HG03097 (cell line): ENCODE measurements around the gene ATP1B1.
"Not testable (repeated sequence)": the region's sequence is repeated elsewhere in the genome, so short reads cannot be mapped to it uniquely, and the experiment has no call there.

Experiments
- ATAC-seq: cut with Tn5 transposase; IDR thresholded peaks from one replicate; pipeline ENCODE4 v1.9.1; 2021; ENCODE audit not compliant: unreplicated experiment, low FRiP score

The ATP1B1 gene

DNA sequence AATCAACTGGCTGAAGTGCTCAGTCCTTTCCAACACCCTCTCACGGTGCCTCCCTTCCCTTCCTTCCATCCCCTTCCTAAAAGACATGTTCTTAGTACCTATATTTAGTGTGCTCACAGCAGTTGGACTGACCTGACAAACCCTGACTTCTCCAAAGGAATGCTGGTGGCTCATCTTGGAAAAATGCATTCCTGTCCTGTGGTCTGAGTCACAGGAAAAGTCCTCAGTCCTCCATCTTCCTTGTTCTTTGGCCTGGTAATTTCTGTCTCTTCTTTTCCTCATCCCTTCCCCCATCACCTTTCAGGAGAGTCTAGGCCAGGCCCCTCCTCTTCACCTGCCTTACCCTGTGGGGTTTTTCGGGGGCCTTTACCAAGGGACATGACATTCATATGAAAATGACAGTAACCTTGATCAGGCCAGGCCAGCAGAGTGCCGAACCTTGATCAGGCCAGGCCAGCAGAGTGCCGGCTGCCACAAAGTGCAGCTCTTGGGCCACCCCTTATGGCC is 7.2 kb downstream of the ATP1B1 start:
- ATAC-seq, result no peak

DNA sequence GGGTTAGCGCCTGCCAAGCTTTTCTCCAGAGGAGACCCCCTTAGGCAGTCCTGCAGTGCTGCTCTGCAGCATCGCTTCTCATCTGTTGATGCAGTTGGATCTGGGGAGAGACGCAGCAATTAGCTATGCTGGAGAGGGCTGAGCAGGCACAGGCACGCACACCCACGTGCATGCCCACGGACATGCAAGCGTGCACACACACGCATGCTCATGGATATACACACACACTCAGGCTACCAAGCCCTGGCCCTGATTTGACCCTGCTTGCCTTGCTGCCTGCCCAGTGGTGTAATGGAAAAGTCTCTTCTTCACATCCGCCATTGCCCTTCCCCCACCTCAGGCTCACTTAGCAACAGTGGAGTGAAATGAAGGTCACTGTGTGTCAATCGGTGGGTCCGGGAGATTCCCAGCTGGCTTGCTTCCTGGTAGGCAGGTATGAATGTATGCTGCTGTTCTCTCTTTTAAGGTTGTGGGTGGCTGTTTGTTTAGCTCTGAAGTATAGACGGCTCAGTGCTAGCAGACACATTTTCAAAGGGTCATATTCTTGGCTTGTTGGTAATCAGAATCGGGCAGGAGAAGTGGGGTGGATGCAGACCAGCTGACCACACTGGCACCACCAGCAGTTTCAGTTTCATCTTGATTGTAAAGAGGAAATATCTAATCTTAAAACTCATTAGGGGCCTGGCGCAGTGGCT is 9.5 kb downstream of the ATP1B1 start:
- ATAC-seq, result peak; percentile 60

- no peak for ATAC-seq
These were observed 10.5 kb downstream of the ATP1B1 start for GRCh38 chr1:169117014-169117413.

DNA sequence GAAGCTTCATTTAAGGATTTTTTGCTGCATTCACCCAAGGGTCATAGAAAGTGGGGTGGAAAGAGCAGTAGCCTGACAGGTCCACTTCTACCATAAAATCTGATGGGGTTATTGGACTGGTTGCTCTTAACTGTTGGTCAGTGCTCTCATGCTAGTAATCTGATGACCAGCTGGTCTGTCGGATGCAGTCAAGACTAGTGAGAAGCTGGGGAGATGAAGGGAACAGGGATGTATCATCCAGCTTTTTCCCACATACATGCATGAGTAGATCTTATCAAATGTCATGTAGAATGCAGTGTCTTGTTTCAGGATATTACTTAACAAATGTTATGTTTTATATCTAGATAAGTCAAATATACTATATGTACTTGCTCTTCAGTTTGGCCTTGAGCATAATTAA is 11.1 kb downstream of the ATP1B1 start:
- no peak for ATAC-seq

- ATAC-seq, result no peak
These were observed 11.7 kb downstream of the ATP1B1 start for GRCh38 chr1:169118227-169118626.

DNA sequence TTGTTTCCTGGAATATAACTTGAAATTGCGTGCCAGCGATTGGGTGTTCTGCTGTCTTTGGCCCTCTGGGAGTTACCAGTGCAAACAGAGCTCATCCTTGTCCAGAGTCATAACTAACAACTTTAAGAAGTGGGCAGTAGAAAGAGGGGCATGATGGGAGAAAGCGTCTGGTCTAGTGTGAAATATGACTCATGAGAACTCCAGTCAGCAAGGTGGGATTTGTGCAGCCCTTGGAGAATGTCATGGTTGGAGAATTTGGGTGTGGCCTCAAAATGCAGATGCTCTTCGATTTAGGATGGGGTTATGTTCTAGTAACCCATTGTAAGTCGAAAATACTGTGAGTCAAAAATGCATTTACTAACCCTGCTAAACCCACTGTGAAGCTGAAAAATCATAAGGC is 12.9 kb downstream of the ATP1B1 start:
- ATAC-seq, result no peak

- ATAC-seq, result no peak
These were observed 13.6 kb downstream of the ATP1B1 start for GRCh38 chr1:169120066-169120465.

GRCh38 chr1:169121146-169121923 is 14.8 kb downstream of the ATP1B1 start:
- ATAC-seq, result no peak

GRCh38 chr1:169122976-169123375 is 16.5 kb downstream of the ATP1B1 start:
- ATAC-seq, result no peak

GRCh38 chr1:169124459-169124858 is 18.0 kb downstream of the ATP1B1 start:
- no peak for ATAC-seq

GRCh38 chr1:169125597-169125996 is 19.1 kb downstream of the ATP1B1 start:
- not testable (repeated sequence) for ATAC-seq

- no peak for ATAC-seq
These were observed 19.8 kb downstream of the ATP1B1 start for GRCh38 chr1:169126335-169126734.

DNA sequence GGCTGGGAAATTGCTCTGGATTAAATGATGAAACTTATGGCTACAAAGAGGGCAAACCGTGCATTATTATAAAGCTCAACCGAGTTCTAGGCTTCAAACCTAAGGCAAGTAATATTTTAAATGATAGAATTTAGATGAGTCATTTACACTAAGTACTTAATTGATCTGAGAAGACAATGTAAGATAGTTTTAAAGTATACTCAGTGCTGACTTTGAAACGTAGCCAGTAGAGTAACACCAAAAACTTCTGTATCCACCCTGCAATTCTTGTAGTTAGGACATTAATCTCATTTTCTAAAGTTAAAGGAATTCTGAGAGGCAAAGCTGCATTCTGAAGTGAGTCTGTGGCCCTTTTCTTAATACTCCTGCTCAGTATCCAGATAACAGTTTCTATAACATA is 20.8 kb downstream of the ATP1B1 start:
- no peak for ATAC-seq

GRCh38 chr1:169128562-169128961 is 22.1 kb downstream of the ATP1B1 start:
- ATAC-seq, result no peak

- ATAC-seq, result no peak
These were observed 22.8 kb downstream of the ATP1B1 start for GRCh38 chr1:169129109-169129784.

DNA sequence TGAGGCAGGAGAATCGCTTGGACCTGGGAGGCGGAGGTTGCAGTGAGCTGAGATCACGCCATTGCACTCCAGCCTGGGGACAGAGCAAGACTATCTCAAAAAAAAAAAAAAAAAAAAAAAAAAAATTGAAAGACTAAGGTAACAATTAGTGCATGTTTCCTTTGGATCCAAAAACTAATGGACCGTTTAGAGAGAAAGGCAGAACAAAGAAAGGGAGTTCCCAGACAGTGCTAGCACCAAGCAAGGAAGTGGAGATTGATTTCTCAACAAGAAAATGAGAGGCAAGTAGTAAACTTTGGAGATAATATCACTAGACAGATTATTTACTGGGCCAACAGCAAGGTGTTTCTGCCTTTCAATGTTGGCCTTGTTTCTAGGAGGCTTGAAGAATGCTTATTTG is 24.2 kb downstream of the ATP1B1 start:
- ATAC-seq, result no peak

DNA sequence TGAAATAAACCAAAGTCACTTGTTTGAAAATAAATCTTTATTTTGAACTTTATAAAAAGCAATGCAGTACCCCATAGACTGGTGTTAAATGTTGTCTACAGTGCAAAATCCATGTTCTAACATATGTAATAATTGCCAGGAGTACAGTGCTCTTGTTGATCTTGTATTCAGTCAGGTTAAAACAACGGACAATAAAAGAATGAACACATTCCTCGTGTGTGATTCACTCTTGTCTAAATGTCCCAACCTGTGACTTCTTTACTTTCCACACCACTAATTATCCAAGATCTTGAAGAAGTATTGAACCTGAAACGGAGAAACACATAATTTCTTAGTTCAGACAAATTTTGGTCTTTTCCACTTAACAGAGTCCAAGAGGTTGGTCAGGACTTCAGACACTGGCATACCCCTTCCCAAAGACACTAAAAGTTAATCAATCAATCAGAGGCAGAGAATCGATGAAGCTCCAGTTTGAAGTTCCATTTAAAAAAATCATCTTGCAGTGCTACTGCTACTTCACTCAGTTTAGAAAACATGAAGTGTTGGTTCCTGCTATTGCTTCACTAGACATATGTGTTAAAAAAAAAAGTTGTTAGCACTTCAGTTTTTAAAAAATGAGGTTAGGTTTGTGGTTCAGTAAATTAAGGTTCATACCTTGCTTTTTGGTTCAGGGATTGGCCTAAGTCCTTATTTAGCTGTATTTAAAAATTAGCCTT is 26.2 kb downstream of the ATP1B1 start:
- no peak for ATAC-seq

DNA sequence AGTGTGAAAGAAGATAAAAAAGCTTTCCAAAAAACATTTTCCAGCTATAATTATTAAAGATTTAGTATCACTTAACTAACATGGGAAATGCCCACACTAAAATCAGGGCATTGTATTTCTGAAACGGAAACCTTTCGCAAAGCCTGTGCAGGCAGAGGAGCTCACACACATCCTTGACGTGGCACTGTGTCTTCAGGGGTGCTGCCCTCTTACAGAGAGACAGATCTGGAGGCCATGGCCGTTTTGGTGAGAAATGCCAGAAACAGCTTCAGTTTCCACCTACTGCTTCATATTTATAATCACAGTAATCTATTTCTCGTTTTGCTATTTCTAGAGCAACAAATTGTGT is 26.7 kb downstream of the ATP1B1 start:
- no peak for ATAC-seq

GRCh38 chr1:169133801-169134502 is 27.5 kb downstream of the ATP1B1 start:
- no peak for ATAC-seq

DNA sequence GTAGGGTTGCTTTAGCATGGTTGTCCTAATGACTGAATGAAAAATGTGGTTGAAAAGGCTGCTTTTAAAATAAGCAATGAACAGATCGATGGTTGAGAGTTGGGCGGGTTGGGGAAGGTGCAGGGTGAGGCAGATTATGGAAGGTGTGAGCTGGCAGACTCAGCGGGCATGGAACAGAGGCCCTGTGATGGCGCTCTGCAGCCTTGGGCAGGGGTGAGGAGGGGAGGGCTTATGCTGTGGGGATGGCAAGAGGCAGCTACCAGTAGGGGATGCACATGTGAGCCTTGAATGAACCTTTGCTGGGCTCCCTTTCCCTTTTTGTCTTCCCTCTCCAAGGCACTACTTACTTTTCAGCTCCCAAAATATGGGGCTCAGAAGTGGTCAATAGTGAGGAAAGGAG is 30.9 kb downstream of the ATP1B1 start:
- ATAC-seq, result no peak
